SU-DHL-6 (cell line): Measurements from ENCODE around the gene LRCH1.

Experiments used
- CTCF ChIP-seq: fragments of 200-600 bp; sonication (generic); IDR thresholded peaks from one replicate; pipeline ENCODE4 v1.5.1; 2017; ENCODE audit warnings: antibody characterized with exemption, mild to moderate bottlenecking, low read length, moderate library complexity; ENCODE audit not compliant: insufficient read depth, poor library complexity, severe bottlenecking
- EZH2phosphoT487 ChIP-seq: fragments of 200-600 bp; sonication (generic), shearing (Covaris generic); conservative IDR thresholded peaks from 2 replicates; pipeline ENCODE4 v1.6.1; 2018; ENCODE audit warnings: mild to moderate bottlenecking, antibody characterized with exemption, low read length, moderate library complexity, mixed read lengths

GRCh38 chr13:46666727-46667456, 113.9 kb downstream of the LRCH1 start:
- no peak for TF ChIP-seq CTCF
- TF ChIP-seq EZH2phosphoT487: no peak
